ENCODE data around the gene LRBA. TPM values are rescaled to one million over a fixed set of nuclear protein-coding genes. Genes with fewer than 3 reads are reported as not detected.
A peak's percentile ranks its signal among the peaks of the same experiment; 100 is the strongest.

LRBA gene
- polyA plus RNA-seq, 2 of the 4 experiments (the other 2 are of a cell fraction): 10.7 to 25.1 TPM

- no peak overlapping the region for H3K4me3 ChIP-seq
Measured at GRCh38 chr4:150244600-150244999, 770.5 kb downstream of the LRBA start.

GRCh38 chr4:150243932-150244331 lies 771.2 kb downstream of the LRBA start:
- CTCF ChIA-PET: interaction anchor here (0.7 to 3.7 kb wide), 18 partner anchors 9 to 620 kb away, joined by 3 to 40 read pairs (median 6); no protein-coding TSS in a partner anchor
- no peak for FAIRE-seq

More at GRCh38 chr4:150244600-150244999, 770.5 kb downstream of the LRBA start:
- peaks cover 26% of the 10 kb centered on the region for H3K4me1 ChIP-seq
- DNase-seq (ENCODE audit: low read depth in 1 of 2, low spot score in 1 of 2): peak in 1 of 2 experiments; percentile 27
- POLR2A ChIA-PET: interaction anchor here (1.8 kb wide), 1 partner anchor 20 kb away, joined by 7 read pairs; no protein-coding TSS in a partner anchor
- FAIRE-seq: no peak
- peak overlapping the region; percentile 67 for H3K4me2 ChIP-seq
- TF ChIP-seq PHF8 (IDR thresholded peaks at IDR 0.05; ENCODE audit: borderline replicate concordance, low read depth) (no peak), ATOH8 (CRISPR knock-in tag; IDR thresholded peaks at IDR 0.05; ENCODE audit: low read depth) (no peak), MAX (IDR thresholded peaks at IDR 0.05) (no peak), EP300 (IDR thresholded peaks at IDR 0.05) (0 out of 5 replicates have a peak, but pooled peaks of 1 of the 2 experiments have one; percentile 17), CBX8 (IDR thresholded peaks at IDR 0.05) (no peak), ZFP36 (IDR thresholded peaks at IDR 0.05; ENCODE audit: borderline replicate concordance, partially characterized antibody) (no peak), BCL3 (IDR thresholded peaks at IDR 0.05) (no peak), GATA3 (IDR thresholded peaks at IDR 0.05; ENCODE audit: borderline replicate concordance) (peak; percentile 64; the same call in 1 of the 2 replicates), CEBPB (IDR thresholded peaks at IDR 0.05) (peak in 1 of 2 experiments; percentile 32; a peak in 1 of 4 replicates), RNF2 (IDR thresholded peaks at IDR 0.05; ENCODE audit: borderline replicate concordance, low read depth) (no peak), FOXS1 (CRISPR knock-in tag; IDR thresholded peaks at IDR 0.05) (no peak), CTCF (IDR thresholded peaks at IDR 0.05) (no peak), POLR2AphosphoS2 (conservative IDR thresholded peaks at IDR 0.05; ENCODE audit: low read length) (no peak), SREBF2 (IDR thresholded peaks at IDR 0.05) (no peak)
- CTCF ChIA-PET: interaction anchor here (0.7 to 3.7 kb wide), 12 partner anchors 9 to 619 kb away, joined by 3 to 40 read pairs (median 4); no protein-coding TSS in a partner anchor
- ATAC-seq: peak in 1 of 2 experiments; percentile 65; a peak in 3 of 6 replicates
- WGBS (ENCODE audit: missing lambda C conversion rate): 26% methylated on average over 3 of the region's 3 CpGs
- peak overlapping the region; percentile 43 to 63; a peak in 5 of 6 replicates for H3K27ac ChIP-seq
- no peaks in the 10 kb centered on the region for H3K9me3 ChIP-seq

More at GRCh38 chr4:150243932-150244331, 771.2 kb downstream of the LRBA start:
- ATAC-seq: no peak
- Histone ChIP-seq H3K4me3 (no peak overlapping the region), H3K4me2 (peak overlapping the region; percentile 67), H3K4me1 (peaks cover 31% of the 10 kb centered on the region), H3K9me3 (no peaks in the 10 kb centered on the region), H3K27ac (peak overlapping the region; percentile 25 to 63; a peak in 4 of 6 replicates)
- no peak for DNase-seq (ENCODE audit: low read depth in 1 of 2, low spot score in 1 of 2)
- TF ChIP-seq PHF8 (IDR thresholded peaks at IDR 0.05; ENCODE audit: borderline replicate concordance, low read depth) (no peak), CBX2 (IDR thresholded peaks at IDR 0.05; ENCODE audit: borderline replicate concordance, low read depth) (no peak), PBX3 (IDR thresholded peaks at IDR 0.05) (no peak), MAX (IDR thresholded peaks at IDR 0.05) (no peak), KDM1A (IDR thresholded peaks at IDR 0.05; ENCODE audit: low read depth) (no peak), BHLHE40 (IDR thresholded peaks at IDR 0.05; ENCODE audit: low read depth, low read length) (no peak)
- POLR2A ChIA-PET: interaction anchor here (1.8 kb wide), 1 partner anchor 19 kb away, joined by 7 read pairs; no protein-coding TSS in a partner anchor
- WGBS (ENCODE audit: missing lambda C conversion rate): 50% methylated on average over 2 of the region's 2 CpGs

All from A549 (cell line).